Astrocyte (in vitro differentiated cells and primary cell): ENCODE results near the gene ITGAE. TPM values are rescaled to one million over a fixed set of nuclear protein-coding genes. Genes with fewer than 3 reads are reported as not detected.
A peak's percentile ranks its signal among the peaks of the same experiment; 100 is the strongest.
"Not testable (repeated sequence)": the region's sequence is repeated elsewhere in the genome, so short reads cannot be mapped to it uniquely, and the experiment has no call there.

Source experiments
- DNase-seq: peaks from one replicate; pipeline ENCODE4 v3.0.0-alpha.2; 2010; ENCODE audit warnings: low read depth
- FAIRE-seq: peaks from 2 replicates; lab custom pipeline; 2011; peaks lifted over from hg19 to GRCh38; lab: Jason Lieb, UNC
- H2AFZ ChIP-seq: 2 replicates; pipeline ENCODE4 v1.6.0; 2012; ENCODE audit warnings: low read depth, low read length, inconsistent platforms
- H3K27ac ChIP-seq: 2 replicates; pipeline ENCODE4 v1.5.1; 2011; ENCODE audit warnings: low read depth, low read length, inconsistent platforms
- H3K27me3 ChIP-seq: 2 replicates; pipeline ENCODE4 v1.6.0; 2011; ENCODE audit warnings: low read length, inconsistent platforms; ENCODE audit not compliant: insufficient read depth
- H3K36me3 ChIP-seq: 2 replicates; pipeline ENCODE4 v1.5.1; 2011; ENCODE audit warnings: low read length, inconsistent platforms; ENCODE audit not compliant: insufficient read depth
- H3K4me1 ChIP-seq: 2 replicates; pipeline ENCODE4 v1.5.1; 2011; ENCODE audit warnings: low read length, inconsistent platforms; ENCODE audit not compliant: insufficient read depth
- H3K4me2 ChIP-seq: 2 replicates; pipeline ENCODE4 v1.6.0; 2012; ENCODE audit warnings: low read length, inconsistent platforms
- H3K4me3 ChIP-seq: 2 replicates; pipeline ENCODE4 v1.5.1; 2011; ENCODE audit warnings: low read depth, mild to moderate bottlenecking, low read length, inconsistent platforms; ENCODE audit not compliant: insufficient read depth
- H3K79me2 ChIP-seq: 2 replicates; pipeline ENCODE4 v1.6.0; 2012; ENCODE audit warnings: mild to moderate bottlenecking, low read length, inconsistent platforms; ENCODE audit not compliant: insufficient read depth
- H3K9ac ChIP-seq: 2 replicates; pipeline ENCODE4 v1.6.0; 2012; ENCODE audit warnings: mild to moderate bottlenecking, low read length, inconsistent platforms
- H3K9me3 ChIP-seq: 2 replicates; pipeline ENCODE4 v1.5.1; 2012; ENCODE audit warnings: low read depth, mild to moderate bottlenecking, low read length, inconsistent platforms; ENCODE audit not compliant: insufficient read depth
- H4K20me1 ChIP-seq: 2 replicates; pipeline ENCODE4 v1.6.0; 2012; ENCODE audit warnings: low read length, inconsistent platforms; ENCODE audit not compliant: insufficient read depth
- H3K27ac Mint-ChIP-seq: one replicate; pipeline ENCODE4 v1.8.0; 2021; ENCODE audit warnings: mild to moderate bottlenecking, mixed read lengths; ENCODE audit not compliant: unreplicated experiment
- H3K27me3 Mint-ChIP-seq: one replicate; pipeline ENCODE4 v1.8.0; 2021; ENCODE audit warnings: low read depth, mixed read lengths; ENCODE audit not compliant: unreplicated experiment
- H3K36me3 Mint-ChIP-seq: one replicate; pipeline ENCODE4 v1.8.0; 2021; ENCODE audit warnings: low read depth, mixed read lengths; ENCODE audit not compliant: unreplicated experiment
- H3K4me1 Mint-ChIP-seq: one replicate; pipeline ENCODE4 v1.8.0; 2021; ENCODE audit warnings: low read depth, mixed read lengths; ENCODE audit not compliant: unreplicated experiment
- H3K4me3 Mint-ChIP-seq: one replicate; pipeline ENCODE4 v1.8.0; 2021; ENCODE audit warnings: mild to moderate bottlenecking, moderate library complexity, mixed read lengths; ENCODE audit not compliant: unreplicated experiment
- H3K9me3 Mint-ChIP-seq: one replicate; pipeline ENCODE4 v1.8.0; 2021; ENCODE audit warnings: mild to moderate bottlenecking, mixed read lengths; ENCODE audit not compliant: unreplicated experiment
- EZH2 ChIP-seq: IDR thresholded peaks from 2 replicates; pipeline ENCODE4 v1.6.1; 2012; ENCODE audit warnings: mild to moderate bottlenecking, low read length, inconsistent platforms; ENCODE audit not compliant: insufficient read depth
- total RNA-seq: library from RNA; stranded (reverse); gene quantifications from 2 replicates; pipeline ENCODE4 v1.2.1, GENCODE V29; 2021
- TF ChIP-seq, protein P1 (sequence below): IDR thresholded peaks from 2 replicates; pipeline ENCODE4 v1.5.1; 2011; ENCODE audit warnings: low read depth, mild to moderate bottlenecking, inconsistent platforms, low read length, moderate library complexity; ENCODE audit not compliant: insufficient read depth

The ITGAE gene
- total RNA-seq, 1 donor from 2014 or later = 30.9 TPM

DNA sequence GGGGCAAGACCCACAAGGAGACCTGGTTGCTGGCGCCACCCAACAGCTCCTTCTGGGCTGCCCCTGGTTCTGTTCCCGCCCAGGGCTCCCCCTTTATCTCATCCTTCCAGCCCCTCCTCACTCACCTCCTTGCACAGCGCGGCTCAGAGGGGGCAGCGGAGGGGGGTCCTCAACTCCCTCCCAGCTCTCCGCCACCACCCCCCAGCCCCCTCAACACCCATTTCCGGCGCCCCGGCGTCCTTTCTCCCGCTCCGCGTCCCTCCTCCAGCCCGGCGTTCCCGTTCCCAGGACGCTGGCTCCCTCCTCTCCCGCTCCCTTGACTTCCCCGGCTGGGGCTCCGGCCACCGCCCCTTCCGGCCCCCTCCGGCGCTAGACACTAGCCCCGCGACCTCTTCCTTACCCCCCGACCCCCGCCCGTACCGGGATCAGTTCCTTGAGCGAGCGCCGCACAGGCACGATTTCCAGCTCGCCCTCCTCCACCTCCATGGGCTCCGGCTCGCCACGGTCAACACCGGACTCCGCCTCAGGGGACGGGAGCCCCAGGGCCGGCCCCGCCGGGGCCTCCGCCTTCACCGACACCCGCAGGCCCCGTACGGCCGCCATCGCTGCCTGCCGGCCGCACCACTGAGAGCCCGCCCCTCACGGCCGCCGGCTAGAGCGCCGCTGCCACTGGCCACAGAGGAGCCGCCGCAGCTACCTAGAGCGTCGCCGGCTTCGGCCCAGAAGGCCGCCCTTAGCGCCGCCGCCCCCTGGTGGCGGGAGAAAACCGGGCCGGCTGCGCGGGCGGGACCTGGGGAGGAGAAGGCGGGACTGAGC lies 44.8 kb upstream of the ITGAE start, which contains the start of gene NCBP3:
Gene NCBP3, minus strand, starts transcription at position 626 of the 816 bp plus-strand sequence. Its CDS starts 23 bp downstream, at position 603.
- H3K4me1 ChIP-seq = peaks cover 6% of the 10 kb centered on the region
- peak within 1 kb of the TSS; percentile 96 for H3K4me2 ChIP-seq
- no peaks in the 10 kb centered on the region for H3K9me3 Mint-ChIP-seq
- H2AFZ ChIP-seq = peak within 1 kb of the TSS; percentile 87
- FAIRE-seq (no peak), DNase-seq (peak; percentile 82)
- H3K4me3 ChIP-seq = peak within 1 kb of the TSS; percentile 80
- no peak for TF ChIP-seq EZH2
- TF ChIP-seq, protein P1, sequence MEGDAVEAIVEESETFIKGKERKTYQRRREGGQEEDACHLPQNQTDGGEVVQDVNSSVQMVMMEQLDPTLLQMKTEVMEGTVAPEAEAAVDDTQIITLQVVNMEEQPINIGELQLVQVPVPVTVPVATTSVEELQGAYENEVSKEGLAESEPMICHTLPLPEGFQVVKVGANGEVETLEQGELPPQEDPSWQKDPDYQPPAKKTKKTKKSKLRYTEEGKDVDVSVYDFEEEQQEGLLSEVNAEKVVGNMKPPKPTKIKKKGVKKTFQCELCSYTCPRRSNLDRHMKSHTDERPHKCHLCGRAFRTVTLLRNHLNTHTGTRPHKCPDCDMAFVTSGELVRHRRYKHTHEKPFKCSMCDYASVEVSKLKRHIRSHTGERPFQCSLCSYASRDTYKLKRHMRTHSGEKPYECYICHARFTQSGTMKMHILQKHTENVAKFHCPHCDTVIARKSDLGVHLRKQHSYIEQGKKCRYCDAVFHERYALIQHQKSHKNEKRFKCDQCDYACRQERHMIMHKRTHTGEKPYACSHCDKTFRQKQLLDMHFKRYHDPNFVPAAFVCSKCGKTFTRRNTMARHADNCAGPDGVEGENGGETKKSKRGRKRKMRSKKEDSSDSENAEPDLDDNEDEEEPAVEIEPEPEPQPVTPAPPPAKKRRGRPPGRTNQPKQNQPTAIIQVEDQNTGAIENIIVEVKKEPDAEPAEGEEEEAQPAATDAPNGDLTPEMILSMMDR = peak; percentile 47
- no peaks in the 10 kb centered on the region for H3K9me3 ChIP-seq
- H3K27ac ChIP-seq = peak within 1 kb of the TSS; percentile 75
- peaks cover 22% of the 10 kb centered on the region for H3K36me3 ChIP-seq
- H3K27me3 Mint-ChIP-seq = peaks cover 13% of the 10 kb centered on the region
- peak within 1 kb of the TSS; percentile 96 for H3K9ac ChIP-seq
- peak within 1 kb of the TSS; percentile 97 for H3K4me3 Mint-ChIP-seq
- H3K79me2 ChIP-seq = peaks cover 41% of the 10 kb centered on the region
- no peaks in the 10 kb centered on the region for H3K36me3 Mint-ChIP-seq
- no peaks in the 10 kb centered on the region for H3K27me3 ChIP-seq
- peaks cover 31% of the 10 kb centered on the region for H4K20me1 ChIP-seq
- peak within 1 kb of the TSS; percentile 91 for H3K27ac Mint-ChIP-seq
- H3K4me1 Mint-ChIP-seq = peaks cover 7% of the 10 kb centered on the region

DNA sequence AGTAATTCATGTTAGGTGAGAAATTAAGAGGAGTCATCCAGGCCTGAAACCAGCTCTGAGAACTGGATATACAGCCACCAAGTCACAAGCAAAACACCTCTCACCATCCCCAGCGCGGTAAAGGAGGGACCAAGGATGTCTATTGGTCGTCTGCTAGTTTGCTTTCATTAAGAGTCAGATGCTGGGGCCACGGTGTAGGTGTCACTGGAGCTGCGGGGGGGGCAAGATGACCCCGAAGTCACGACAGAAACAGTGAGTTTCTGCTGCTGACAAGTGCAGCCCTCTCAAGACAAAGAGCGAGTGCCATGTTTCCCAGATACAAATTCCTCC lies 44.3 kb upstream of the ITGAE start:
- peak overlapping the region; percentile 87 for H2AFZ ChIP-seq
- Mint-ChIP-seq H3K4me3 (peak overlapping the region; percentile 97), H3K36me3 (no peaks in the 10 kb centered on the region), H3K27me3 (peaks cover 8% of the 10 kb centered on the region), H3K9me3 (no peaks in the 10 kb centered on the region), H3K27ac (peak overlapping the region; percentile 91), H3K4me1 (peaks cover 7% of the 10 kb centered on the region)
- H3K4me1 ChIP-seq = peaks cover 6% of the 10 kb centered on the region
- FAIRE-seq (no peak), DNase-seq (no peak)
- H4K20me1 ChIP-seq = peaks cover 37% of the 10 kb centered on the region
- H3K79me2 ChIP-seq = peaks cover 46% of the 10 kb centered on the region
- peak overlapping the region; percentile 96 for H3K9ac ChIP-seq
- TF ChIP-seq EZH2 = no peak
- TF ChIP-seq, protein P1 = no peak
- H3K36me3 ChIP-seq = peaks cover 26% of the 10 kb centered on the region
- peak overlapping the region; percentile 80 for H3K4me3 ChIP-seq
- H3K4me2 ChIP-seq = peak overlapping the region; percentile 96
- H3K27ac ChIP-seq = peak overlapping the region; percentile 75
- H3K9me3 ChIP-seq = no peaks in the 10 kb centered on the region
- no peaks in the 10 kb centered on the region for H3K27me3 ChIP-seq

GRCh38 chr17:3844556-3844955 lies 43.6 kb upstream of the ITGAE start:
- H3K27ac Mint-ChIP-seq, H3K9me3 Mint-ChIP-seq, H3K27me3 Mint-ChIP-seq, FAIRE-seq, H3K27me3 ChIP-seq, H3K36me3 Mint-ChIP-seq, H2AFZ ChIP-seq, H3K9me3 ChIP-seq, H3K4me1 Mint-ChIP-seq, H3K4me1 ChIP-seq, H3K9ac ChIP-seq, H3K27ac ChIP-seq, DNase-seq: not testable (repeated sequence)
- H3K4me3 ChIP-seq = peak overlapping the region; percentile 80
- peaks cover 53% of the 10 kb centered on the region for H3K79me2 ChIP-seq
- peaks cover 44% of the 10 kb centered on the region for H4K20me1 ChIP-seq
- H3K4me3 Mint-ChIP-seq = peak overlapping the region; percentile 97
- peaks cover 33% of the 10 kb centered on the region for H3K36me3 ChIP-seq
- peak overlapping the region; percentile 96 for H3K4me2 ChIP-seq
